ENCODE results near the gene RYR2.

RYR2 gene

DNA sequence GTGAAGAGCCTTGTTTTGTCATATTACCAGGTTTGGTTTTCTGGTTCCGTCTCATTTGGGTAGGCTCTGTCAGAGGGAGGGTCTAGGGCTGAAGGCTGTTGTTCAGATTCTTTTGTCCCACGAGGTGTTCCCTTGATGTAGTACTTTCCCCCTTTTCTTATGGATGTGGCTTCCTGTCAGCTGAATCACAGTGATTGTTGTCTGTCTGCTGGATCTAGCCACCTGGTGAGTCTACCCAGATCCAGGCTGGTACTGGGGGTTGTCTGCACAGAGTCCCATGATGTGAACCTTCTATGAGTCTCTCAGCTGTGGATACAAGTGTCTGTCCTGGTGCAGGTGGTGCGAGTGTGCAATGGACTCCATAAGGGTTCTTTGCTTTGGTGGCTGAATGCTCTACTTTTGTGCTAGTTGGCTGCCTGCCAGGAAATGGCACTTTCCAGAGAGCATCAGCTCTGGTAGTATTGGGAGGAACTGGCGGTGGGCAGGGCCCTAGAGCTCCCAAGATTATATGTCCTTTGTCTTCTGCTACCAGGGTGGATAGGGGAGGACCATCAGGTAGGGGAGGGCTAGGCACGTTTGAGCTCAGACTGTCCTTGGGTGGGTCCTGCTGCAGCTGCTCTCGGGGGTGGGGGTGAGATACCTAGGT is 246.0 kb downstream of the RYR2 start:
- TF ChIP-seq, protein P1, sequence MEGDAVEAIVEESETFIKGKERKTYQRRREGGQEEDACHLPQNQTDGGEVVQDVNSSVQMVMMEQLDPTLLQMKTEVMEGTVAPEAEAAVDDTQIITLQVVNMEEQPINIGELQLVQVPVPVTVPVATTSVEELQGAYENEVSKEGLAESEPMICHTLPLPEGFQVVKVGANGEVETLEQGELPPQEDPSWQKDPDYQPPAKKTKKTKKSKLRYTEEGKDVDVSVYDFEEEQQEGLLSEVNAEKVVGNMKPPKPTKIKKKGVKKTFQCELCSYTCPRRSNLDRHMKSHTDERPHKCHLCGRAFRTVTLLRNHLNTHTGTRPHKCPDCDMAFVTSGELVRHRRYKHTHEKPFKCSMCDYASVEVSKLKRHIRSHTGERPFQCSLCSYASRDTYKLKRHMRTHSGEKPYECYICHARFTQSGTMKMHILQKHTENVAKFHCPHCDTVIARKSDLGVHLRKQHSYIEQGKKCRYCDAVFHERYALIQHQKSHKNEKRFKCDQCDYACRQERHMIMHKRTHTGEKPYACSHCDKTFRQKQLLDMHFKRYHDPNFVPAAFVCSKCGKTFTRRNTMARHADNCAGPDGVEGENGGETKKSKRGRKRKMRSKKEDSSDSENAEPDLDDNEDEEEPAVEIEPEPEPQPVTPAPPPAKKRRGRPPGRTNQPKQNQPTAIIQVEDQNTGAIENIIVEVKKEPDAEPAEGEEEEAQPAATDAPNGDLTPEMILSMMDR (IDR thresholded peaks at IDR 0.05; ENCODE audit: control extremely low read depth, extremely low read depth, low read depth, missing control alignments) = no peak
- DNase-seq (ENCODE audit: extremely low spot score) = no peak
- ChIA-PET CTCF (interaction anchor here (1.8 kb wide), 1 partner anchor 15 kb away, joined by 5 read pairs; no protein-coding TSS in a partner anchor), POLR2A (no interaction called here)

DNA sequence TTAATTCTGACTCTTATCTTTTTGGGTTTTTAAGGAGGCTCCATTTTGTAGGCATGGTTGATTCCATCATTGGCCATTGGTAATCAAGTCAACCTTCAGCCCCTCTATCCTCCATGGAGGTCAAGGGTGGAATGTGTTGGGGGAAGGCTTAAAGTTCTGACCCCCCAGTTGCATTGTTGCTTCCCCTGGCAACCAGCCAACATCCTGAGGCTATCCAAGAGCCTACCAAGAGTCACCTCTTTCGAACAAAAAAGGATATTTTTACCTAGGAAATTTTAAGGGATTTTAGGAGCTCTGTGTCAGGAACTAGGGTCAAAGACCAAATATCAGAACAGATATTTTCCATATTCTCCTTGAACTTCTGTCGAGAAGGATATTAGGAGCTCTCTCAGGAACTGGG is 251.8 kb downstream of the RYR2 start:
- DNase-seq (ENCODE audit: extremely low spot score) = no peak
- ChIA-PET POLR2A (no interaction called here), CTCF (no interaction called here)
- TF ChIP-seq, protein P1 (IDR thresholded peaks at IDR 0.05; ENCODE audit: control extremely low read depth, extremely low read depth, low read depth, missing control alignments) = no peak

DNA sequence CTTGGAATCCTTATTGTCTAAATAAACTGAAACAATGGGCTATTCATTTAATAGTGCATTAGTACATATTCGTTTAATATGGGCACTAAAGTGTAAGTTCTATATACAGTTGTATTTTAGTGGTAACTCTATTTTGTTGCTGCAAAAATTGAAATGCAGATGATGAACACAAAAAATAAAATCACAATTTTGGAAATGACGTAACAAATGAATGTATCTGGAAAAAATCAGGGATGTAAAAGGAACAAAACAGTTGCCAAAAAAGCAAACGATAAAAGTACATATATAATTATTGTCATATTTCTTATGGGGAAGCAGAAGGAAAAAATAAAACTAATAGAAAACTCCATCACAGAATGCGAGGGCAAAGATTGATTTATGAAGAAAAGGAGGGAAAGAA is 254.9 kb downstream of the RYR2 start:
- no peak for DNase-seq (ENCODE audit: extremely low spot score)

DNA sequence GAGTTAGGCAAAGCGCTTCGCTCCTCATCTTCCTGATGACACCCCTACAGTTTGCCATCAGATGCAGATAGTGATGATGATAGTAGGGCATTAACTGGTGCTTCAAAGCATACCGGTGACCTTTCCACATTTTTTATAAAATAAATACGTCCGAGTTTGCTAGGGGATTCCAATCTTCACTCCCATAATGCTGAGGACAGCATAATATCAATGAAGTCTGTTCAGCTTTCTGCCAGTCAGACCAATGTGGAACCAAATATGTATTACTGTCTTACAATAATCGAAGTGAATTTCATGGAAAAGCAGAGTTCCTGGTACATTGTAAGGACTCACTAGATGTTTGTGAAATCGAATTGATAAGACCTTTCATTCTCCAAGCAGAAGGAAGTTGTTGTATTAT is 258.7 kb downstream of the RYR2 start:
- TF ChIP-seq, protein P1 (IDR thresholded peaks at IDR 0.05; ENCODE audit: control extremely low read depth, extremely low read depth, low read depth, missing control alignments) = no peak
- POLR2A ChIA-PET = no interaction called here
- DNase-seq (ENCODE audit: extremely low spot score) = no peak
- CTCF ChIA-PET = no interaction called here

More for the DNA sequence above, 254.9 kb downstream of the RYR2 start:
- ChIA-PET CTCF (interaction anchor here (1.0 kb wide), 1 partner anchor 15 kb away, joined by 3 read pairs; no protein-coding TSS in a partner anchor), POLR2A (no interaction called here)
- TF ChIP-seq, protein P1 (IDR thresholded peaks at IDR 0.05; ENCODE audit: control extremely low read depth, extremely low read depth, low read depth, missing control alignments) = no peak

DNA sequence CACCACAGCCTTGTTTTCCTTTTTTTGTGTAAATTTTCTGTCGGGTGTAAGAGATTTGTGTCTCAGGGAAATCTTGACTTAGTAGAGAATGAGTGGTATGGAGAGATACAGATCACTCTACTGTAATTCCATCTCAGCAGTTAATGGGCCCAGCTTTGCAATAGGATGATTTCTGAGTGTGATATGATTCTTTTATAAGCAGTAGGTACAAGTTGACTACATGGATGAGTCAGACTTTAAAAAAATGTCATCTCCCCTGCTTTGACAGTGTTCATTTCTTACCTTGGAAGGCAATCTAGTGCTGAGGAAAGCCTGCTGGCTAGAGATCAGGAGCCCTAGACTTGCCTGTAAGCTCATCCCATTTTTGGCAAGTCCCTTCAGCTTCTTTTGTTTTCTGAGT is 261.9 kb downstream of the RYR2 start:
- CTCF ChIA-PET = interaction anchor here (1.1 kb wide), 1 partner anchor 59 kb away, joined by 3 read pairs; no protein-coding TSS in a partner anchor
- TF ChIP-seq, protein P1 (IDR thresholded peaks at IDR 0.05; ENCODE audit: control extremely low read depth, extremely low read depth, low read depth, missing control alignments) = no peak
- POLR2A ChIA-PET = no interaction called here
- no peak for DNase-seq (ENCODE audit: extremely low spot score)

DNA sequence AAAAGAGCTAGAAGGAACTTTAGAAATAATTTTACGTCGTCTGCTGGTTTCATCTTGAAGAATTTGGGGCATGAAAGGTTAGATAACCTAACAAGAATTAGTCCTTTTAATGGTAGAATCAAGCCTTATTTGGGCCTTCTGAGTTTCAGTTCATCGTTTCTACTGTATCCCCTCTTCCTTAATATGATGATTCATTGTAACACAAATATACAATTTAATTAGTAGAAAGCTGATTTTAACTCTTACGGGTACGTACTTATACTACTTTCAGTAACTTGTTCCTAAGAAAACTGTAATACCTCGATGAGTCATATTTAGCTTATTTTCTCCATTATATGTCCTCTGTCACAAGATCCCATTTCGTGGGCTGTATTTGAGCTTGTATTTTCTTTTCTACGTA is 264.7 kb downstream of the RYR2 start:
- POLR2A ChIA-PET = no interaction called here

More for the DNA sequence above, 264.7 kb downstream of the RYR2 start:
- DNase-seq (ENCODE audit: extremely low spot score) = no peak
- CTCF ChIA-PET = interaction anchor here (1.4 kb wide), 1 partner anchor 9 kb away, joined by 3 read pairs; no protein-coding TSS in a partner anchor
- TF ChIP-seq, protein P1 (IDR thresholded peaks at IDR 0.05; ENCODE audit: control extremely low read depth, extremely low read depth, low read depth, missing control alignments) = no peak

All from GM10248 (cell line).